Measurements from ENCODE around the gene CDK5R2. TPM values are rescaled to one million over a fixed set of nuclear protein-coding genes. Genes with fewer than 3 reads are reported as not detected.

CDK5R2 gene
- total and polyA plus RNA-seq, 2 of the 13 experiments (the other 11 are each of a cell fraction or from before 2014, with no cell fraction given) = not detected

- TF ChIP-seq KMT2B (CRISPR knock-in tag; IDR thresholded peaks at IDR 0.05) (peak; percentile 68; the same call in 1 of the 2 replicates), ZFY (CRISPR knock-in tag; IDR thresholded peaks at IDR 0.05) (peak; percentile 59), TCF7 (IDR thresholded peaks at IDR 0.05; ENCODE audit: low read depth) (no peak), ZFP36L1 (CRISPR knock-in tag; IDR thresholded peaks at IDR 0.05) (peak; percentile 56; the same call in 1 of the 2 replicates), ZNF660 (CRISPR knock-in tag; IDR thresholded peaks at IDR 0.05; ENCODE audit: borderline replicate concordance, low read depth) (0 out of 2 replicates have a peak, but pooled peaks have one; percentile 90), ZNF549 (CRISPR knock-in tag; IDR thresholded peaks at IDR 0.05) (no peak), XRCC5 (optimal IDR thresholded peaks at IDR 0.05; ENCODE audit: low read length) (peak; percentile 60), ZNF556 (CRISPR knock-in tag; IDR thresholded peaks at IDR 0.05; ENCODE audit: borderline replicate concordance) (no peak; the same call in 1 of the 2 replicates), RFX1 (IDR thresholded peaks at IDR 0.05) (peak; percentile 54), ZMYM2 (CRISPR knock-in tag; IDR thresholded peaks at IDR 0.05) (no peak), ZBTB20 (CRISPR knock-in tag; IDR thresholded peaks at IDR 0.05; ENCODE audit: borderline replicate concordance, low read depth) (peak; percentile 89; the same call in 1 of the 2 replicates), NR1H2 (CRISPR knock-in tag; IDR thresholded peaks at IDR 0.05; ENCODE audit: borderline replicate concordance, low read depth) (0 out of 2 replicates have a peak, but pooled peaks have one; percentile 25), ZKSCAN1 (IDR thresholded peaks at IDR 0.05; ENCODE audit: low read length) (no peak), ZNF572 (CRISPR knock-in tag; IDR thresholded peaks at IDR 0.05) (no peak), SP2 (CRISPR knock-in tag; IDR thresholded peaks at IDR 0.05) (no peak), TRIM22 (IDR thresholded peaks at IDR 0.05) (no peak), ZNF616 (CRISPR knock-in tag; IDR thresholded peaks at IDR 0.05; ENCODE audit: low read depth) (peak; percentile 77; the same call in 1 of the 2 replicates), AHDC1 (CRISPR knock-in tag; IDR thresholded peaks at IDR 0.05; ENCODE audit: borderline replicate concordance) (no peak), RBM22 (optimal IDR thresholded peaks at IDR 0.05; ENCODE audit: low read length) (no peak)
- TF ChIP-seq, protein P1, sequence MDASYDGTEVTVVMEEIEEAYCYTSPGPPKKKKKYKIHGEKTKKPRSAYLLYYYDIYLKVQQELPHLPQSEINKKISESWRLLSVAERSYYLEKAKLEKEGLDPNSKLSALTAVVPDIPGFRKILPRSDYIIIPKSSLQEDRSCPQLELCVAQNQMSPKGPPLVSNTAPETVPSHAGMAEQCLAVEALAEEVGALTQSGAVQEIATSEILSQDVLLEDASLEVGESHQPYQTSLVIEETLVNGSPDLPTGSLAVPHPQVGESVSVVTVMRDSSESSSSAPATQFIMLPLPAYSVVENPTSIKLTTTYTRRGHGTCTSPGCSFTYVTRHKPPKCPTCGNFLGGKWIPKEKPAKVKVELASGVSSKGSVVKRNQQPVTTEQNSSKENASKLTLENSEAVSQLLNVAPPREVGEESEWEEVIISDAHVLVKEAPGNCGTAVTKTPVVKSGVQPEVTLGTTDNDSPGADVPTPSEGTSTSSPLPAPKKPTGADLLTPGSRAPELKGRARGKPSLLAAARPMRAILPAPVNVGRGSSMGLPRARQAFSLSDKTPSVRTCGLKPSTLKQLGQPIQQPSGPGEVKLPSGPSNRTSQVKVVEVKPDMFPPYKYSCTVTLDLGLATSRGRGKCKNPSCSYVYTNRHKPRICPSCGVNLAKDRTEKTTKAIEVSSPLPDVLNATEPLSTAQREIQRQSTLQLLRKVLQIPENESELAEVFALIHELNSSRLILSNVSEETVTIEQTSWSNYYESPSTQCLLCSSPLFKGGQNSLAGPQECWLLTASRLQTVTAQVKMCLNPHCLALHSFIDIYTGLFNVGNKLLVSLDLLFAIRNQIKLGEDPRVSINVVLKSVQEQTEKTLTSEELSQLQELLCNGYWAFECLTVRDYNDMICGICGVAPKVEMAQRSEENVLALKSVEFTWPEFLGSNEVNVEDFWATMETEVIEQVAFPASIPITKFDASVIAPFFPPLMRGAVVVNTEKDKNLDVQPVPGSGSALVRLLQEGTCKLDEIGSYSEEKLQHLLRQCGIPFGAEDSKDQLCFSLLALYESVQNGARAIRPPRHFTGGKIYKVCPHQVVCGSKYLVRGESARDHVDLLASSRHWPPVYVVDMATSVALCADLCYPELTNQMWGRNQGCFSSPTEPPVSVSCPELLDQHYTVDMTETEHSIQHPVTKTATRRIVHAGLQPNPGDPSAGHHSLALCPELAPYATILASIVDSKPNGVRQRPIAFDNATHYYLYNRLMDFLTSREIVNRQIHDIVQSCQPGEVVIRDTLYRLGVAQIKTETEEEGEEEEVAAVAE (CRISPR knock-in tag; IDR thresholded peaks at IDR 0.05; ENCODE audit: borderline replicate concordance) = peak; percentile 88
Measured at GRCh38 chr2:218962859-218963492, 3.5 kb downstream of the CDK5R2 start (continued).
